SK-N-SH treated with all-trans-retinoic acid at 6 μM for 48 hours (cell line): ENCODE measurements around the gene SGPP2.

ENCODE experiments used
- CREB5 ChIP-seq: fragments of 250-450 bp; sonication (Bioruptor Pico); IDR thresholded peaks from 2 replicates; pipeline ENCODE4 v1.5.1; 2020; ENCODE audit warnings: low read depth, mild to moderate bottlenecking, moderate library complexity
- ESRRG ChIP-seq: fragments of 250-450 bp; sonication (Bioruptor Pico); IDR thresholded peaks from 2 replicates; pipeline ENCODE4 v1.6.1; 2021; ENCODE audit warnings: mild to moderate bottlenecking
- GLIS3 ChIP-seq: fragments of 250-450 bp; sonication (Bioruptor Pico); IDR thresholded peaks from 2 replicates; pipeline ENCODE4 v1.5.0; 2020; ENCODE audit warnings: mild to moderate bottlenecking, moderate library complexity
- OSR1 ChIP-seq: fragments of 250-450 bp; sonication (Bioruptor Pico); IDR thresholded peaks from 2 replicates; pipeline ENCODE4 v1.8.0; 2022; ENCODE audit warnings: moderate library complexity, mild to moderate bottlenecking, inconsistent platforms
- RARB ChIP-seq: fragments of 250-450 bp; sonication (Bioruptor Pico); IDR thresholded peaks from 2 replicates; pipeline ENCODE4 v1.8.0; 2021; ENCODE audit warnings: mild to moderate bottlenecking, moderate library complexity
- SNAI2 ChIP-seq: fragments of 250-450 bp; sonication (Bioruptor Pico); IDR thresholded peaks from 2 replicates; pipeline ENCODE4 v1.5.0; 2020; ENCODE audit warnings: mild to moderate bottlenecking, moderate library complexity
- ZC3H10 ChIP-seq: fragments of 250-450 bp; sonication (Bioruptor Pico); IDR thresholded peaks from 2 replicates; pipeline ENCODE4 v1.5.1; 2021; ENCODE audit warnings: mild to moderate bottlenecking, moderate library complexity

- TF ChIP-seq CREB5 (CRISPR knock-in tag) (no peak), OSR1 (CRISPR knock-in tag) (no peak), SNAI2 (CRISPR knock-in tag) (no peak), GLIS3 (CRISPR knock-in tag) (no peak), ESRRG (CRISPR knock-in tag) (no peak), ZC3H10 (CRISPR knock-in tag) (no peak), RARB (no peak)
Observed at GRCh38 chr2:222576171-222577081, 152.1 kb downstream of the SGPP2 start.
